ENCODE data around the gene KCNJ4. TPM values are rescaled to one million over a fixed set of nuclear protein-coding genes. Genes with fewer than 3 reads are reported as not detected.

The KCNJ4 gene
- total and polyA plus RNA-seq, 8 donors = not detected

GRCh38 chr22:38451864-38452263 lies 3.1 kb downstream of the KCNJ4 start:
- ATAC-seq (no peak), DNase-seq (no peak), FAIRE-seq (no peak)
- intact Hi-C loops (cut with DNase I) = no loop called here
- TF ChIP-seq CTCF (IDR thresholded peaks at IDR 0.05) = no peak
- H3K9me3 ChIP-seq = no peaks in the 10 kb centered on the region
- no peaks in the 10 kb centered on the region for H3K4me1 ChIP-seq
- no peaks in the 10 kb centered on the region for H3K27me3 ChIP-seq
- no peaks in the 10 kb centered on the region for H3K36me3 ChIP-seq
- H3K27ac ChIP-seq = no peak overlapping the region
- H3K4me3 ChIP-seq = no peak overlapping the region
- 73 to 78% methylated on average over 4 of the region's 4 CpGs for WGBS, 2 donors

DNA sequence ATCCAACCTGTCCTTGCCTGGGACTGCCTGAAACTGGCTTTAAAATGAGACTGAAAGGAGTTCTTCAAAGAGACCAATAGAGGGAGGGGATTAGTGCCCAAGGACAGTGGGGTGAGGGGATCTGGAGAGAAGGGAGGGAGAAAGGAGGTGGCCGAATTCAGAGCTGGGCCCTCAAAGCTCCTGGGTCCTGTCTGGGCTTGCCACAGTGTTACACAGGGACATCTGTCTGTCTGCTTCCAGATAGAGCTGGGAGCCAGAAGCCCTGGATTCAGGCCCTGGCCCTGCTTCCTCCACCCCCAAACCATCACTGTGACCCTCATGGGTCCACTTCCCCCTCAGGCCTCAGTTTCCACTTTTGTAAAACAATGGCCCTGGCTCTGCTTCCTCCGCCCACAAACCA lies 3.6 kb downstream of the KCNJ4 start:
- FAIRE-seq (no peak), DNase-seq (no peak), ATAC-seq (no peak)
- no peak for TF ChIP-seq CTCF (IDR thresholded peaks at IDR 0.05)
- no peaks in the 10 kb centered on the region for H3K36me3 ChIP-seq
- no peaks in the 10 kb centered on the region for H3K4me1 ChIP-seq
- H3K27ac ChIP-seq = no peak overlapping the region
- H3K27me3 ChIP-seq = no peaks in the 10 kb centered on the region
- H3K9me3 ChIP-seq = no peaks in the 10 kb centered on the region
- no peak overlapping the region for H3K4me3 ChIP-seq
- intact Hi-C loops (cut with DNase I) = no loop called here
- 85 to 88% methylated on average over 2 of the region's 2 CpGs for WGBS, 2 donors

DNA sequence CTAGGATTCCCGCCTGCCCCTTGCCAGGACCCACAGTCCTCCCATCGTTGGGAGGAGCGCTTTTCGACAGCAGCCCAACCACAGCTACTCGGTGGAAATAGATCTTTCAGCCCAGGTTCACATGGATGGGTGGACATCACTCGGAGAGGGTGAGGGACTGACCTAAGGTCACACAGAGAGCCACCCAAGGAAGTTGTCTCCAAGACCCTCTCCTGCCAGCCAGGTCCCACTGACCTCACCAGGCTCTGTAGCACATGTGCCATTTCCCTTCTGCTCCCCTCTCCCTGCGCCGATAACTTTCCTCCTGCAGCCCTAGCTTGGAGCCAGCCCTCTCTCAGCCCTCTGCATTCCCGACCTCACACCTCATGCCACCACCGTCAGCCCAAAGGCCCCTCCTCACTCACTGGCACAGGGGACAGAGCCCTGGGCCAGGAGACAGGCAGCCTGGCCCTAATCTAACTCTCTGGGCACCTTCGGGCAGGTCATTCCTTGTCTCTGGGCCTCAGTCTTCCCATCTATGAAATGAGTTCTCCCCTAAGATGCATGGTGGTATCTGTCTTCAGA lies 4.7 kb downstream of the KCNJ4 start:
- ATAC-seq (no peak), FAIRE-seq (no peak)
- 63 to 64% methylated on average over 11 of the region's 11 CpGs for WGBS, 2 donors

DNA sequence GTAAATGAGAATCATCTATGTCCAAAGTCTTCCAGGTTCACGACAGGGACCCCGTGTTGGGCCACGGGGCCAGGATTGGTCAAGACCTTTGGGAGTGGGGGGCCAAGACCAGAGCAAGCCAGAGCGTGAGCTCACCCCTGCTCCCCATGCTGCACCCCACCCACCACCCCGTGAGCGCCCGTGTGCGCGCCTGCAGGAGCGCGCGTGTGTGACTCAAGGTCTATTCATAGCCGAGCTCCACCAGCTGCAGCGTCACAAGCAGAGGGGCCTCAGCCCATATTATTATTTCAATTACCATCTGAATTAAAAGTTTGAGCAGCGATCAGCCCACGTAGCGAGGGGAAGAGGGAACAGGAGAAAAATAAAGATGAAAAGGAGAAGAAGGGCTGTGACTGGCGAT lies 5.2 kb downstream of the KCNJ4 start:
- Histone ChIP-seq H3K4me1 (no peaks in the 10 kb centered on the region), H3K27me3 (no peaks in the 10 kb centered on the region), H3K4me3 (no peak overlapping the region), H3K27ac (no peak overlapping the region), H3K36me3 (no peaks in the 10 kb centered on the region), H3K9me3 (no peaks in the 10 kb centered on the region)
- TF ChIP-seq CTCF (IDR thresholded peaks at IDR 0.05) = no peak
- no peak for FAIRE-seq
- no peak for DNase-seq
- WGBS, 2 donors = 70 to 73% methylated on average over 18 of the region's 18 CpGs
- intact Hi-C loops (cut with DNase I) = no loop called here
- ATAC-seq = no peak

More for the DNA sequence above, 4.7 kb downstream of the KCNJ4 start:
- H3K27ac ChIP-seq = no peak overlapping the region
- H3K36me3 ChIP-seq = no peaks in the 10 kb centered on the region
- no peaks in the 10 kb centered on the region for H3K4me1 ChIP-seq
- DNase-seq = no peak
- no peaks in the 10 kb centered on the region for H3K9me3 ChIP-seq
- H3K27me3 ChIP-seq = no peaks in the 10 kb centered on the region
- intact Hi-C loops (cut with DNase I) = no loop called here
- H3K4me3 ChIP-seq = no peak overlapping the region
- no peak for TF ChIP-seq CTCF (IDR thresholded peaks at IDR 0.05)

DNA sequence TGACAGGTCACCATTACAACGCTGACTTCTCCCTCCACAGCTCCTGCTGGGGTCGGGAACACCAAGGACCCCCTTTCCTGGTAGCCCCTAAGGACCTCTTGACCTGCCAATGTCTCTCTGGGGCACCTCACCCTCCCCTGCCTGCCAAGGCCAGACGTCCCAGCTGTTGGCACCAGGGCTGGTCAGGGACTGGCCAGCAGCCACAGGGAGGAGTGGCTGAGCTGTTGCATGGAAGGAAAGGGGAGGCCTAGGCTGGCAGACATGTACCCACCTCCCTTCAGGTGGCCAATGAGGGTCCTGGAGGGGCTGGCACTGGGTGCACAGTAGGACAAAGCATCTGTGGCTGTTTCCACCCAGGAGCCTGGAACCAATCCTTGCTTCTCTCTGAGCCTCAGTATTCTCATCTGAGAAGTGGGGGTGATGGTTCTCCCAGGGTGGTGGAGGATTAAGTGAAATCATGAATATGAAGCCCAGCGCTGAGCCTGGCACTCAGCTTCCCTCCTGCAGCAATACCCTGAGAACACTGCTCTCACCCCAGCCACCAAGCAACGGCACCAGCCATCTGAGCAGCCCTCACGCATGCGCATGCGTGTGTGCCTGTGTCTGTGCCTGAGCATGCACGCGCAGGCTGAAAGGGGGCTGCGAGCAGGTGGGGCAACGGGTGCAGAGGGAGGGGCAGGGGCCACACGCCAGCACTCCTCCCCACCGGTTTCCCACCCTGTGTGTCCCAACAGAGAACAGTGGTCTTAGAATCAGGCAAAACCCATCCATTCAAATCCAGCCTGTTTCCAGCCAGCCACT lies 5.9 kb downstream of the KCNJ4 start:
- Histone ChIP-seq H3K4me3 (no peak overlapping the region), H3K36me3 (no peaks in the 10 kb centered on the region), H3K27ac (no peak overlapping the region), H3K4me1 (no peaks in the 10 kb centered on the region), H3K9me3 (no peaks in the 10 kb centered on the region), H3K27me3 (no peaks in the 10 kb centered on the region)
- intact Hi-C loops (cut with DNase I) = no loop called here
- FAIRE-seq (no peak), ATAC-seq (peak in 2 of 4 donors; percentile 47 to 48), DNase-seq (no peak)
- TF ChIP-seq CTCF (IDR thresholded peaks at IDR 0.05) = no peak
- 72 to 76% methylated on average over 14 of the region's 14 CpGs for WGBS, 2 donors

Data from pancreas (tissue), 10 donors.